ENCODE data around the gene C10orf90. TPM values are rescaled to one million over a fixed set of nuclear protein-coding genes. Genes with fewer than 3 reads are reported as not detected.

C10orf90 gene
- total RNA-seq, 1 donor from 2014 or later, result 3.9 TPM

GRCh38 chr10:126432507-126432906 lies 238.0 kb downstream of the C10orf90 start:
- DNase-seq (ENCODE audit: low spot score), result no peak

- DNase-seq (ENCODE audit: low spot score), result no peak
Observed at GRCh38 chr10:126431816-126432215, 238.7 kb downstream of the C10orf90 start.

- no peak for DNase-seq (ENCODE audit: low spot score)
Observed at GRCh38 chr10:126430512-126430911, 240.0 kb downstream of the C10orf90 start.

- no peak for DNase-seq (ENCODE audit: low spot score)
Observed at GRCh38 chr10:126429275-126429674, 241.2 kb downstream of the C10orf90 start.

GRCh38 chr10:126425489-126426065 lies 244.9 kb downstream of the C10orf90 start:
- no peak for DNase-seq (ENCODE audit: low spot score)

DNA sequence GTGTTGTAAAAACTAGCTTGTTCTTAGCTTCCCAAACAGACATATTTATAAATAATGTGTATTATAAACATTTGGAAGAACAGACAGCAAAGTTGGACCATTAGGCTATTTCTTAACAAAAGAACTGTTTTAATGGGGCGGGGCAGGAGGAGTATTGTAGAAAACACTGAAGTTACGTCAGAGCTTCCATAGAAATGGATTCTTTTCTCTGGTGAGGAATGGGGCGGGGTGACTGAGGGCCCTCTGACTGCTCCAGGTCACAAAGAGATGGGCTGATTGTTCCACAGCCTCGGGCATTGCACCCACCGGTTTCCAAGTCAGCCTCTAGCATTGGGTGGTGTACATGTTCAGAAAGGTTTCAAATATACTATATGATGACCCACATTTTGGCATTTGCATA lies 245.5 kb downstream of the C10orf90 start:
- DNase-seq (ENCODE audit: low spot score), result no peak

GRCh38 chr10:126423732-126424491 lies 246.6 kb downstream of the C10orf90 start:
- no peak for DNase-seq (ENCODE audit: low spot score)

- no peak for DNase-seq (ENCODE audit: low spot score)
Observed at GRCh38 chr10:126422567-126422966, 247.9 kb downstream of the C10orf90 start.

GRCh38 chr10:126421756-126422256 lies 248.7 kb downstream of the C10orf90 start:
- no peak for DNase-seq (ENCODE audit: low spot score)

DNA sequence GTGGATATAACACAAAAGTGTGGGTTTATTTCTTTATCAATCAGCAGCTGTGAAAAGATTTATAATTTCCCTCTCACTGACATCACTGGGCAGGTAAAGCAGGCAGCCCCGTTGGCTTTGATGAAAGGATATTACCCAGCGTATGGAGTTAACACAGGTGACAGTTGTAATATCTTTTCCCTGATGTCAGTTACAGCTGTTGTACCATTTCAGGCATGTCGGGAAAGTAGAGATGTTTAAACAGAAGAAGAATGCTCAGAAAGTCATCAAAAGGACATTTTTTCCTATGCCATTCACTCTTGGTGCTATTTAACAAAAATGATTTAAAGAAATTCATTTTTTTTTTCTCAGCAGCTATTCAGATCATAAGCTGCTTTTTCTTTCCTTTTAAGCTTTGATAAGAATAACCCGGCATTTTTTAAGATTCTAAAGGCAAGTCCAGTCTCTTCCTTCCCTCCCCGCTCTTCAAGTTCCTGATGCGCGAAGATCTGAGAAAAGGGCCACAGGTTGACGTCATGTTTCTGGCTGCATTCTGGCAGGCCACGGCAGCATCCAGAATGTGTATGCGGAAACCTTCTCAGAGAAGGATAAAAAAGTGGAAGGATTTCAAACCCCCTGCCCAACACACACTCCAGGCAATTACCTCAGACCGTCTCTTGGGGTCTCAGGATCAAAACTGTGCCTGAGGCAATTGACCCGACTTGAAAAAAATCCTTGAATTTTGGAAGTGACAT lies 249.8 kb downstream of the C10orf90 start:
- DNase-seq (ENCODE audit: low spot score), result no peak

- DNase-seq (ENCODE audit: low spot score), result no peak
Observed at GRCh38 chr10:126417220-126417825, 253.2 kb downstream of the C10orf90 start.

- no peak for DNase-seq (ENCODE audit: low spot score)
Observed at GRCh38 chr10:126409821-126410220, 260.7 kb downstream of the C10orf90 start.

DNA sequence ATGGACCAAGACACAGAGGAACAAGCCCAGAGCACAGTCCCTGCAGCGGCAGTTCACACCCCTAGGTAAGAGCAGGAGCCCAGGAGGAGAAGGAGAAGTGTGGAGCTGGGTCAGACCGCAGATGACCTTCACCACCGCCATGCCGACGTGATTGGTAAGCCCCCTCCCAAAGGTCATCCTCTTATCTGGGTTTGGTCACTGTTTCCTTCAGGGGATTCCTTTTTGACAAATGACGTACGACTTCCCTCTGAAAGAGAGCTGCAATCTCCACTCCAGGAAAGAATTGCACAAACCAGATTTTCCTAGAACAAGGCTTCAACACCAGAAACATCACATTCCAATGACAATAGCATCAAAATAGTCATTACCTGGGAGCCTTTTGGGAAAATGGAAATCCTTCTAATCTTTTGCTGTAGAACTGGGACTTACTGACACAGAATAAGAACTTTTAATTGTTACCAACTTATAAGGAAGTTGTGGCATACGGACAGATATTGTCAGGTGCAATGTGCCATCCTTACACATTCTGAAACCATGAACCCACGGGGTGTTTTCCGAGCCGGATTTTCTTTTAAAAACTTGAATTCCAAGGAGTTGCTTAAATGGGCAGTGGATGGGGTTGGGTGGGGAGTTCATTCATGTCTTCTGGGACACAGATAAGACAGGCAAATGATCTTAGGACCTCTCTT lies 261.4 kb downstream of the C10orf90 start:
- DNase-seq (ENCODE audit: low spot score), result no peak

DNA sequence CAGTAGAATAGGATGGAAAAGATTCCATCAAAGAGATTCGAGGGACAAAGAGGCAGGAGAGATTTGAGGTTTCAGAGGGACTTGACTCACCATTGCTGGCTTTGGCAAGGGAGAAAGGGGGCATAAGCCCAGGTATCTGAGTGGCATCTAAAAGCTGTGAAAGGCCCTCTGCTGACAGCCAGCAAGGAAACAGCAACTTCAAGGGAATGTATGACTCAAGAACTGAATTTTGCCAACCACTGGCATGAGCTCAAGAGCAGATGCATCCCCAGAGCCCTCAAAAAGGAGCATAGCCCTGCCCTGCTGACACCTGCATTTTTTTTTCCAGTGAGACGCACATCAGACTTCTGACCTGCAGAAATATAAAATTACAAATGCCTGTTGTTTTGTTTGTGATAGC lies 262.7 kb downstream of the C10orf90 start:
- no peak for DNase-seq (ENCODE audit: low spot score)

DNA sequence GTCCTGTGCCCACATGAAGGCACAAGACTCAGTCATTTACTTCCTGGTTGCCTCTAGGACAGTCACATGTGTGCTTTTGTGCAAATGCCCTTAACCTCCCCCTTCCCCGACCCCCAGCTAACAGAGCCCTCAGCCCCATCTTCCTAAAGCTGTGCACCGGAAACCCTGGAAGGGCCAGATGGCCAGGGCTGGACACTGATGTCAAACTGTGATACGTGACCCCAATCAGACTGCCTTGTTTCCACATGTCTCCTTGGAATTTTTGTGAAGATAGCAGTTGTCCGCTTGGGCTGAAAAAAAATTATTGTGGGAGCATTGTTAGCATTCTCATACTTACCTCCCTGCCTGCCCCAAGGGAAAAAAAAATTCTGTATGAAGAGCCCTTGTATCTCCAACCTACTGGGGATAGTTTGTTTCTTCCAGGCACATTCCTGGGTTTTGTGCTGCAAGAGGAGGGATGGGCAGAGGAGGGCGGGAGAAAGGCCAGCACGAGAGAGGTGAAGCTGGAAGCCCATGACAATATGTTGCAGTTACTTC lies 265.2 kb downstream of the C10orf90 start:
- DNase-seq (ENCODE audit: low spot score), result no peak

DNA sequence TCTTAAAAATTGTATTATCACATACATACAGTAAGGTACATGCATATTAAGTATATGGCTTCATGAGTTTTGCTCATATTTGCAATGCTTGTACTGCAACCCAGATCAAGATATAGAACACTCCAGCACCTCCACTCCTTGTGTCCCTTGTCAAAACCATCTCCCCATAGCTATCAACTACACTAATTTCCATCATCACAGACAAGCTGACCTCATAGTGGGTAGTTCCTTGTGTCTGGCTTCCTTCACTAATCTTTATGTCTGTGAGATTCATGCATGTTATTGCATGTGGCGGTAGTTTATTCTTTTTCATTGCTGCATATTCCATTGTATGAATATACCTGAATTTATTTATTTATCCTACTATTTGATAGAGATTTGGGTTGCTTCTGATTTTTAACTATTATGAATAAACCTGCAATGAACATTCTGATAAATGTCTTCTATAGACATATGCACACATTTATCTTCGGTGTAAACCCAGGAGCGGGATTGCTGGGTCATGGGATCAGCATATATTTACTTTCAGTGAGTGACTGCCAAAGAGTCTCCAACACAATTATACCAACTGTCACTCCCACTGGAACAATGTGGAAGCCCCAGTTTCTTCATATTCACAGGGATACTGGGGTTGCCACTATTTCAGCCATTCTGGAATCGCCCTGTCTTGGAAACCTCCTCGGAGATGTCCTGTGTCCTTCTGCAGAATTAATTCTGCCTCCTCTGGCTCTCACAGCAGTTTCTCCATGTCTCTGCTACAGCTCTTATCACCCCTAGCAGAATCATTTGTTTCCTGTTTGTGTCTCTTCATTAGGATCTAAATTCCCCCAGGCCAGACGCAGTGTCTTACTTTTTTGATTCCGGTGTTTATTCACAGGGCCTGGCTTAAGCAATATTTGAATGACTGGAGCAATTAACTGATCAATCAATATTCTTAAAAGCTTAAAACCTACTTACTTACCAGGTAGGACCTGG lies 267.5 kb downstream of the C10orf90 start:
- no peak for DNase-seq (ENCODE audit: low spot score)

- no peak for DNase-seq (ENCODE audit: low spot score)
Observed at GRCh38 chr10:126400641-126401040, 269.9 kb downstream of the C10orf90 start.

GRCh38 chr10:126398924-126399323 lies 271.6 kb downstream of the C10orf90 start:
- DNase-seq (ENCODE audit: low spot score), result no peak

DNA sequence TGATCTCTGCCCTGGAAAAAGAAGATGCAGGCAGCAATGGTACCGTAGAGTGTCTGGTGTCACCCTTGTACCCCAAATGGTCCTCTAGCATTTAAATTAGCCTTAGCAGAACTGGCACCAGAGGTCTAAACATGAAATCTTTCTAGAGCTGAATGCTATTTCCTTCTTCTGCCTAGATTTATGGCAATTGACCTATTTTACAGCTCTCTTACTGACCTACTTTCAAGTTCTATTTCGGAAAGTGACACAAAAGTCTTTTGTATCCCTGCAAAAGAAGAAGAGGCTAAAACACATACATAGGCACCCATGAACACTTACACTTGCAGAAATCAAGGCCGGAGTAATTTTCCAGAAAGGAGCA lies 272.1 kb downstream of the C10orf90 start:
- no peak for DNase-seq (ENCODE audit: low spot score)
